Cardiac muscle cell (in vitro differentiated cells and primary cell): ENCODE data around the gene ADAP2. TPM values are rescaled to one million over a fixed set of nuclear protein-coding genes. Genes with fewer than 3 reads are reported as not detected.
"Not testable (repeated sequence)": the region's sequence is repeated elsewhere in the genome, so short reads cannot be mapped to it uniquely, and the experiment has no call there.

ENCODE experiments used
- DNase-seq, 2 donors: peaks; one replicate each; pipeline versions ENCODE4 v3.0.0 to v3.0.0-alpha.2; 2010 to 2017; ENCODE audit warnings: low read depth in 1 of 2, low spot score in 1 of 2
- H3K27ac ChIP-seq: fragments of 200-600 bp; sonication (generic); 2 replicates; pipeline ENCODE4 v1.5.1; 2016
- H3K27me3 ChIP-seq: fragments of 200-600 bp; sonication (generic); 2 replicates; pipeline ENCODE4 v1.6.0; 2016; ENCODE audit warnings: control low read depth
- H3K36me3 ChIP-seq: fragments of 200-600 bp; sonication (generic); 2 replicates; pipeline ENCODE4 v1.5.1; 2016; ENCODE audit warnings: control low read depth
- H3K4me1 ChIP-seq: fragments of 200-600 bp; sonication (generic); 2 replicates; pipeline ENCODE4 v1.8.1; 2017; ENCODE audit warnings: low read depth, mild to moderate bottlenecking, mixed run types
- H3K4me3 ChIP-seq: fragments of 200-600 bp; sonication (generic); 2 replicates; pipeline ENCODE4 v1.5.1; 2016; ENCODE audit warnings: mild to moderate bottlenecking
- H3K9me3 ChIP-seq: fragments of 200-600 bp; sonication (generic); 2 replicates; pipeline ENCODE4 v1.5.1; 2017; ENCODE audit warnings: low read depth, mild to moderate bottlenecking, control low read depth
- polyA plus RNA-seq: library from polyadenylated mRNA; unstranded; fragments of >200 nt; fragmentation: Nextera tagmentation; extraction: Ambion mirVana; gene quantifications from 2 replicates; pipeline ENCODE4 v1.2.1, GENCODE V29; 2016
- total RNA-seq: library from RNA; depleted of rRNA; stranded (reverse); fragments of >200 nt; gene quantifications from 2 replicates; pipeline ENCODE4 v1.2.3, GENCODE V29; 2016
- TF ChIP-seq, protein P1 (sequence below): IDR thresholded peaks from 2 replicates; pipeline ENCODE4 v1.5.1; 2012; ENCODE audit warnings: low read depth, mild to moderate bottlenecking, low read length

Gene ADAP2
- total and polyA plus RNA-seq, 2 experiments from 2014 or later = 0.71 to 1.0 TPM

DNA sequence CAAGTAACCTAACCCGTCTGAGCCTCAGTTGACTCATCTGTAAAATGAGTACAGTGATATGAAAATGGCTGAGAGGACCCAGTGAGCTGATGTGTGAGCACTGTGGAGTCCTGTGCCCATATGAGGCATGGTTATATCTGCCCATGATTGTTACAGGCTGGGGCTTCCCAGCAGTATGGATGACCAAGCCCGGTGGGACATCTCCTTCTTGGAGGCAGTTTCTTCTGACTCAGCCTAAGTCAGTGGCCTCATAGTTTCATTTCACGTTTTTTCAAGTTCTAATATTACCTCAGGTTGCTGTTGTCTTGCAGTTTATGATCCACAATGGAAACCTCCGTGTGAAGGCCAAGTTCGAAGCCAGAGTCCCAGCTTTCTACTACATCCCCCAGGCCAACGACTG lies 4.8 kb downstream of the ADAP2 start:
- Histone ChIP-seq H3K36me3 (no peaks in the 10 kb centered on the region), H3K9me3 (no peaks in the 10 kb centered on the region), H3K4me3 (no peak overlapping the region), H3K4me1 (no peaks in the 10 kb centered on the region), H3K27me3 (peaks cover 51% of the 10 kb centered on the region), H3K27ac (no peak overlapping the region)
- TF ChIP-seq, protein P1, sequence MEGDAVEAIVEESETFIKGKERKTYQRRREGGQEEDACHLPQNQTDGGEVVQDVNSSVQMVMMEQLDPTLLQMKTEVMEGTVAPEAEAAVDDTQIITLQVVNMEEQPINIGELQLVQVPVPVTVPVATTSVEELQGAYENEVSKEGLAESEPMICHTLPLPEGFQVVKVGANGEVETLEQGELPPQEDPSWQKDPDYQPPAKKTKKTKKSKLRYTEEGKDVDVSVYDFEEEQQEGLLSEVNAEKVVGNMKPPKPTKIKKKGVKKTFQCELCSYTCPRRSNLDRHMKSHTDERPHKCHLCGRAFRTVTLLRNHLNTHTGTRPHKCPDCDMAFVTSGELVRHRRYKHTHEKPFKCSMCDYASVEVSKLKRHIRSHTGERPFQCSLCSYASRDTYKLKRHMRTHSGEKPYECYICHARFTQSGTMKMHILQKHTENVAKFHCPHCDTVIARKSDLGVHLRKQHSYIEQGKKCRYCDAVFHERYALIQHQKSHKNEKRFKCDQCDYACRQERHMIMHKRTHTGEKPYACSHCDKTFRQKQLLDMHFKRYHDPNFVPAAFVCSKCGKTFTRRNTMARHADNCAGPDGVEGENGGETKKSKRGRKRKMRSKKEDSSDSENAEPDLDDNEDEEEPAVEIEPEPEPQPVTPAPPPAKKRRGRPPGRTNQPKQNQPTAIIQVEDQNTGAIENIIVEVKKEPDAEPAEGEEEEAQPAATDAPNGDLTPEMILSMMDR = no peak
- no peak for DNase-seq

DNA sequence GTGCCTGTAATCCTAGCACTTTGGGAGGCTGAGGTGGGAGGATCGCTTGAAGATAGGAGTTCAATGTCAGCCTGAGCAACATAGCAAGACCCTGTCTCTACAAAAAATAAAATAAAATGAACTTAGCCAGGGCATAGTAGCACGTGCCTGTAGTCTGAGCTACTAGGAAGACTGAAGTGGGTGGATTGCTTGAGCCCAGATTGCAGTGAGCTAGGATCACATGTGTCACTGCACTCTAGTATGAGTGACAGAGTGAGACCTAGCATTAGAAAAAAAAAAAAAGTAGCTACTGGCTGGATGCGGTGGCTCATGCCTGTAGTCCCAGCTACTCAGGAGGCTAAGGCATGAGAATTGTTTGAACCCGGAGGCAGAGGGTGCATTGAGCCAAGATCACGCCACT lies 6.0 kb downstream of the ADAP2 start:
- Histone ChIP-seq H3K4me1 (no peaks in the 10 kb centered on the region), H3K4me3 (no peak overlapping the region), H3K9me3 (no peaks in the 10 kb centered on the region), H3K36me3 (no peaks in the 10 kb centered on the region), H3K27me3 (peaks cover 40% of the 10 kb centered on the region), H3K27ac (no peak overlapping the region)
- TF ChIP-seq, protein P1 = no peak
- no peak for DNase-seq

DNA sequence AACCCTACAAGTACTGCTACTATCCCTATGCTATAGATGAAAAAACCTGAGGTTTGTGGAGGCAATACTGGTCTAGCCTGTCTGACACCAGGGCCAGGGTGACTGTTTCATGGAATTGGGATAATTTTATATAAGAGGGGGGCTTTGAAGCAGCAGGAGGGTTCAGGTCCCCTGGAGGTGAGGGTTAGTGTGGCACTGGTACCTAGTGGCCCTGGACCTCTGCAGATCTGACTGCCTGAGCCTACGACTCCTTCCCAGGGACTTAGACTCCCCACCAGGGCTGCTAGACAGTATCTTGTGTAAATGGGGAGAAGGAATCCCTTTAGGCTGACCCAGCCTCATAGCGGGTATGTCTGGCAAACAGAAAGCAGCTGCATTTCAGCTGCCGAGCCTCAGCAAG lies 6.8 kb downstream of the ADAP2 start:
- no peak overlapping the region for H3K27ac ChIP-seq
- H3K4me3 ChIP-seq = no peak overlapping the region
- no peak for DNase-seq
- H3K9me3 ChIP-seq = no peaks in the 10 kb centered on the region
- H3K27me3 ChIP-seq = peaks cover 34% of the 10 kb centered on the region
- TF ChIP-seq, protein P1 = no peak
- H3K4me1 ChIP-seq = no peaks in the 10 kb centered on the region
- H3K36me3 ChIP-seq = no peaks in the 10 kb centered on the region

DNA sequence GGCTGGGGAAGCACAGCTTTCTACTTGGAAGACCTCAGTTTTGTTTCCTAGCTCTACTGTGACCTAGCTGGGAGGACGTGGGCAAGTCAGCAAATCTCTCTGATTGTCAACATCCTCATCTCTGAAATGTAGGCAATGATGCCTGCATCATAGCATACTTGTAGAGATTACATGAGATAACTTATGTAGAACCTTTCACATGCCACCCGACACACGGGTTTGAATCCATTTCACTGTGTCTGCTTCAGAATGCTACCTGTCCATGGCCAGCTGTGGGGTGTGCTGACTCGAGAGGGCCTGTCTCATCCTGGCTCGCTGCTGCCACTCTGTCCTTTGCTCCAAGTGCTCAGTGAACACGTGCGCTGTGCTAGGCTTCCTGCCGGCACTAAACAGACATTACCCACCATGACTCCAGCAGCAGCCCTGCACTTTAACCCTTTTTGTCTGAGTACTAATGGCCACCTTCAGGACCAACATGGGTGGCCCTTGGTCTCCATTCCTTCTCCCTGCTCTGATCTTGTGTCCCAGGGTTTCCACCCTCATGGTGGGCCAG lies 7.4 kb downstream of the ADAP2 start:
- H3K27me3 ChIP-seq = peaks cover 28% of the 10 kb centered on the region

DNA sequence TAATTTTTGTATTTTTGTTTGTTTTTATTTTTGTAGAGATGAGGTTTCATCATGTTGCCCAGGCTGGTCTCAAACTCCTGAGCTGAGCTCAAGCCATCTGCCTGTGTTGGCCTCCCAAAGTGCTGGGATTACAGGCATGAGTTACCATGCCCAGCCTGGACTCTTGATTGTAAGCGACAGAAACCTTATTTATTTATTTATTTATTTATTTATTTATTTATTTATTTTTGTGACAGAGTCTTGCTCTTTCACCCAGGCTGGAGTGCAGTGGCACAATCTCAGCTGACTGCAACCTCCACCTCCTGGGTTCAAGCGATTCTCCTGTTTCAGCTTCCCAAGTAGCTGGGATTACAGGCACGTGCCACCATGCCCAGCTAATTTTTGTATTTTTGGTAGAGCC lies 8.1 kb downstream of the ADAP2 start:
- H3K27me3 ChIP-seq = peaks cover 21% of the 10 kb centered on the region
- not testable (repeated sequence) for H3K4me1 ChIP-seq, H3K36me3 ChIP-seq, H3K27ac ChIP-seq, H3K4me3 ChIP-seq, H3K9me3 ChIP-seq, DNase-seq

More for the DNA sequence above, 7.4 kb downstream of the ADAP2 start:
- H3K4me3 ChIP-seq = no peak overlapping the region
- TF ChIP-seq, protein P1 = no peak
- H3K36me3 ChIP-seq = no peaks in the 10 kb centered on the region
- no peaks in the 10 kb centered on the region for H3K4me1 ChIP-seq
- H3K9me3 ChIP-seq = no peaks in the 10 kb centered on the region
- no peak overlapping the region for H3K27ac ChIP-seq
- DNase-seq = no peak

DNA sequence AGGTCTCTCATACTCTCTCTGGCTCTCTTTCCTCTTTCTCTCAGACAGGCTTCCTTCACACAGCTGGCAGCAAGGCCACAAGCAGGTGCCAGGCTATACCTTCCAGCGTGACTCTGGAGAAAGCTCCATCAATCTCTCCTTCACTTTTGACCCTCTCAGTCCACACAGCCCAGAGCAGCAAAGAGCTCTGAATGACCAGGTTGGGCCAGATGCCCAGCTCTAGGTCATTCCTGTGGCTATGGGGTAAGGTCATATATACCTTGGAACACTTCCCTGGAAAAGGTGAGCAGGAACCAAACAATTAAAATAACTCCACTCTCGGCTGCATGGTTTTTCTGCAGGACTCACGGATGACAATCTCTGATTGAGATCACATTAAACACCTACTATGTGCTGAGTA lies 8.8 kb downstream of the ADAP2 start:
- Histone ChIP-seq H3K4me1 (no peaks in the 10 kb centered on the region), H3K4me3 (no peak overlapping the region), H3K9me3 (no peaks in the 10 kb centered on the region), H3K36me3 (no peaks in the 10 kb centered on the region), H3K27ac (no peak overlapping the region), H3K27me3 (peaks cover 17% of the 10 kb centered on the region)
- no peak for DNase-seq
- TF ChIP-seq, protein P1 = no peak

DNA sequence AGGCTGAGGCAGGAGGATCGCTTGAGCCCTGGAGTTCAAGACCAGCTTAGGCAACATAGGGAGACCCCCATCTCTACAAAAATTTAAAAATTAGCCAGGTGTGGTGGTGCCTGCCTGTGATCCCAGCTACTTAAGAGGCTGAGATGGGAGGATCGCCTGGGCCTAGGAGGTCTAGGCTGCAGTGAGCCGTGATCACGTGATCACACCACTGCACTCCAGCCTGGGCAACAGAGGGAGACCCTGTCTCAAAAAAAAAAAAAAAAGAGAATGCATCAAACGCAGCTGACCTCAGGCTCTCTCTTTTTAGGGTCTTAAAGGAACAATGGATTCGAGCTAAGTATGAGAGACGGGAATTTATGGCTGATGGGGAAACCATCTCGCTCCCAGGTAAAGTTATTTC lies 9.8 kb downstream of the ADAP2 start:
- H3K4me1 ChIP-seq, H3K27me3 ChIP-seq, DNase-seq, H3K27ac ChIP-seq, H3K9me3 ChIP-seq, H3K36me3 ChIP-seq, H3K4me3 ChIP-seq: not testable (repeated sequence)
